T-helper 1 cell (primary cell): ENCODE results near the gene IL1RAPL1.

Experiments used
- DNase-seq, 5 donors: peaks; one replicate each; pipeline ENCODE4 v3.0.0-alpha.2; 2012 to 2020

The IL1RAPL1 gene

GRCh38 chrX:29665532-29665931 is 1078.3 kb downstream of the IL1RAPL1 start:
- DNase-seq = no peak

DNA sequence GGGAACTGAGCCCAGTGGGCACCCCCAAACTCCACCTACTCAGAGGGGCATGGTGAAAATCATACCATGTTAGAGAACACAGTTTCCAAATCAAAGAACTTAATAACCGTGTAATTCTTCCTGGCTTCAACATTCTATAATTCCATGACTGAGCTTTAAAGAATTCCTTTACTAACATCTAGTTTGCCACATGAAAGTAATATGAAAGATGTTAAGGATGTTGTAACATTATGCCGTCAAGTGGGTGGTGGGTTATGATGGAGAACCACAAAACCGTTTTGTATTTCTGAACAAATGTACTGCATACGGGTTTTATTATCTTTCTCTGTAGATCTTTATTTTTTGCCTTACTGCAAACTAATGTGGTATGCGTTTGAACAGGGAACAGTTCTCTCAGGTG is 1079.1 kb downstream of the IL1RAPL1 start:
- no peak for DNase-seq

DNA sequence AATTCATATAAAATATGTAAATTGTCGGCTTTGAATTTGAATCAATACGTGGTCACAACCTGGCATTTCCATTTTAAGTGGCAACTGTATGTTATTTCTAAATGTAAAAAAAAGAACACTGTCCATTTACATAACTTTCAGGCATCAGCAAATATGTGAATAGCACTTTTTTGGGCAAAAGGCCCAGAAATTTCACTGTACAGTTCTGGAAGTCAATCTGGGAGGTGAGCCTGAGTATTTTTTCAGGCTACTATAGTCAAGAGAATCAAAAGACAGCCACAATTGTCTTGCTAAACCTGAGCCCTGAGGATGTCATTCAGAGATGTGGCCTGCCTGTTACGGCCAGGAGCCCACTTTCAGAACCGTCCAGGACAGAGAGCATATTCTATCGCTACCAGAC is 1084.2 kb downstream of the IL1RAPL1 start:
- no peak for DNase-seq

DNA sequence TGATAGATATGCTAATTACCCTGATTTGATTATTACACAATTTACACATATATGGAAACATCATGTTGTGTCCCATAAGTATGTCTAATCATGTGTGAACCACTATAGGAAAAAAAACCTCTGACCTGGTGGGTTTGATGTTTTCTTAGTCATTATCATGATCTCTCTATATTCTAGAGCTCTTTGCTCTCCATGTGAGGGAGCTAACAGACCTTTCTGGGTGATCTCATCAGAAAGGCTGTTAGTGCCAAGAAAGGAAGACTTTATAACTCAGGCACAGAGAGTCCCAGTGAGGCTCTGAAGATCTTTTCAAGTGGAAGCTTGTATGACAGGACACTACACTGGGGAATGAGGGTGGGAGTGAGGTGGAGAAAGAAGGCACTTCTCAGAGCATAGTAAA is 1100.4 kb downstream of the IL1RAPL1 start:
- DNase-seq = no peak

DNA sequence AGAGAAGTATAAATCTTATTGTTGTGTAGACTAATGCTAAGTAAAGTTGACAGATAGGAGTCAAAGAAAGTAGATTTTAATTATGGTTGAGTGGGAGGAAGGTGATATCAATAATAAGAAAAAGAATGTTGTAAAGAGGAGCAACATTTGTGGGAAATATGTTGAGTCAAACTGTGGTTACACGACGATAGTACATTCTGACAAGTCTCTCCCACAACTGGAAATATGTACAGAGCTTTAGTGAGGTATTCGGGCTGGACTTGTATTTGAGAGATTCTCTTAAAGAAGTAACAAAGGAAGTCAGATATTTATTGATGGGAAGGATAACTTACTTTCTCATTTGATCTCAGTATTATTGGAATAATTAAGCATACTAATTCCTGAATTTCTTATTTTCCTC is 1102.8 kb downstream of the IL1RAPL1 start:
- no peak for DNase-seq

- DNase-seq = no peak
Observed at GRCh38 chrX:29691044-29691443, 1103.8 kb downstream of the IL1RAPL1 start.

DNA sequence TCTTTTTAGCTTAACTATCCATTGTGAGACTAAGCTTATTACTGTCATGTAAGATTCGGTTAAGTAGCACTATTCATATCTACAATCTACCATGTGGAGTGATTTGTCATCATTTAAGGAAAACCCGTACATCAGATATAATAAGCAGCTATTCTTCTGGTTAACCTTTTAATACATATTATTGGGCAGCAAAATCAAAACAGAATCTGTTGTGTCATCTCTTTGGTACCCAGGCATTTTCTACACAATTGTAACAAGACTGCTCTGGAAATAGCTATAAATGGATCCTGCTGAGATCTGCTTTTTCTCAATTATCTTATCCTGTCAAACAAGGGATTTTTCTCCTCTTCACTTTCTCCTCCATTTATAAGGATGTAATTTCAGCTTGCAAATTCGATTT is 1106.7 kb downstream of the IL1RAPL1 start:
- no peak for DNase-seq

GRCh38 chrX:29699239-29699638 is 1112.0 kb downstream of the IL1RAPL1 start:
- DNase-seq = no peak

DNA sequence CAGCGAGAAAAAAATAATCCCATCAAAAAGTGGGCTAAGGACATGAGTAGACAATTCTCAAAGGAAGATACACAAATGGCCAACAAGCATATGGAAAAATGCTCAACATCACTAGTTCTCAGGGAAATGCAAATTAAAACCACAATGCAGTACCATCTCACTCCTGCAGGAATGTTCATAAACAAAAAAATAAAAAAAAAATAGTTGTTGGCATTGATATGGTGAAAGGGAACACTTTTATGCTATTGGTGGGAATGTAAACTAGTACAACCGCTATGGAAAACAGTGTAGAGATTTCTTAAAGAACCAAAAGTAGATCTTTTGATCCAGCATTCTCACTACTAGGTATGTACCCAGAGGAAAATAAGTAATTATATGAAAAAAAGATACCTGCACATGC is 1119.8 kb downstream of the IL1RAPL1 start:
- DNase-seq = no peak

GRCh38 chrX:29721152-29721551 is 1133.9 kb downstream of the IL1RAPL1 start:
- no peak for DNase-seq

DNA sequence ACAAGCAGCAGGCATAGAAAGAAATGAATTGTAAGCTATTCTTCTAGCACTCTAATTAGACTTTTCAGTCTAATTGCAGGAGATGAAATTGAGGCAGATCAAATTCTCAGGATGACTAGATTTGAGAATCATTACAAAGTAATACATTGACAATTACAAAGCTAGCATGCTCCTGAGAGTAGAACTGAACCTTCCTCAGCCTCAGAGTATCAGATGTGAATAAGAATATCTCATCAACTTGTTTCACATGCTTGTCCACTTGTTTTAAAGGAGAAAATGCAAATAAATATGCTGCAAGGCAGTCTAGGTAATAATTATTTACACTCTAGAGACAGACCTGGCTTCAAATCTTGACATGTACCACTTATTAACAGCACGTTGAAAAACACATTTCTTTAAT is 1137.1 kb downstream of the IL1RAPL1 start:
- DNase-seq = no peak

DNA sequence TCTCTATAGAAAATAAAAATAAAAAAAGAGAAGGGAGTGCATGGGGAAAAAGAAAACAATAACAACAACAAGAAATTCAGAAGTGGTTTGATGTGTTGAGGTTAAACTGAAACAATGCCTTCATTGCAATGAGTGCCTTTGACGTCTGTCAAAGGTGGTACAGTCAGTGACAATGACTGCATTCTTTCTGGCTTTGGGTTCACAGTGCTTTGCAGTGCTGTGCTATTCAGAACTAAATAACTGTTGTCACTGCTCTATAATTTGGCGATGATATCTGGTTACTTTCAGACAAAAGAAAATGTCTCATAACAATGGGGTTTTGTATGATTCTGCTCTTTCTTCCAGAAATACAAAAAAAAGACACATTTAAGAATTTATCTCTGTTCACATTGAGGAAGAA is 1139.6 kb downstream of the IL1RAPL1 start:
- no peak for DNase-seq

- DNase-seq = no peak
Observed at GRCh38 chrX:29728639-29729038, 1141.4 kb downstream of the IL1RAPL1 start.

DNA sequence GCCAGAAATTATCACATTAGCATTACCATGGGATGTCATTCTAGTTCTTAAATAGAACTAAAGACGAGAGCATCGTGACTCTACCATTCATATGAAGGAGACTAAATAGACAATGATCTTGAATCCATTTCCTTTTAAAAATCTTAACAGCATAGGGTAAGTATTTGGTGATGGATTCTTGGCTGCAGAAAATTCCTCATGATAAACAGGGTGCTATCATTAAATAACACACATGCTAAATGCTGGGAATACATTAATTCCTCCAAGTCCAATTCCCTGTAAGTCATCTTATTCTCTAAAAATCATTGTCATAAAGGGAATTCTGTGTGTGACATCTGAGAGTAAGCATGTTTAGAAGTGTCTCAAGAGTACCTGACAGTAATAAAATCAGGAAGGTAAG is 1157.7 kb downstream of the IL1RAPL1 start:
- DNase-seq = no peak

DNA sequence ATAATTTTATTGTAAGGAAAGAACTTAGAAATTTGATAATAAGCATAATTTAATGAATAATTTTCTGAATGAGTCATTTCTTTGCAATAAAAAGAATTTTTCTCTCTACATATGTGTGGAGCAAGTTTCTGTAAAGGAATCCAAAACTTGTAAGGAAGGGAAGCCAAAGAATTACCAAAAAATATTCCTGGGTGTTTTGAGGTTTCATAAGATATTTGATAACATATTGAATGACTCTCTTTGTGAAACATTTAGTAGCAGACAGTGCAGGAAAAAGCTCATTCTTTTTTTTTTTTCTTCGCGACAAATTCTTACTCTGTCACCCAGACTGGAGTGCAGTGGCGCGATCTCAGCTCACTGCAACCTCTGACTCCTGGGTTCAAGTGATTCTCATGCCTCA is 1159.1 kb downstream of the IL1RAPL1 start:
- no peak for DNase-seq

DNA sequence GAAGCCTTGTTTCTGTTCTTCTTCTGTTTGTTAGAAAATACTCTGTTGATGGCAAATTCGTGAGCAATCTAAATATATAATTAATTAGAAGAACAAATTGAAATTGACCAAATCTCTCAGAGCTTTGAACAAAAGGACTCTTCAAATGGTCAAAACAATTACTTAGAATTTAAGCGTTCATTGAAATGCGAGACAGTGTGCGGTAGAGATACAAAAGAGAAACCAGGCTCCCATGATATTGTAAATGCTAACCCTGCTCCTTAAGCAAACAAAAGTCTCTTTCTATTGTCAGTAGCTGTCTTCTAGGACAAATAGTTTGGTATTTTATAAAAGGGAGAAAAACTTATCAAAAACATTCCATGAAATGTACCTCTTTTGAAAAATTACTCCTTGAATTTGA is 1174.8 kb downstream of the IL1RAPL1 start:
- DNase-seq = no peak

DNA sequence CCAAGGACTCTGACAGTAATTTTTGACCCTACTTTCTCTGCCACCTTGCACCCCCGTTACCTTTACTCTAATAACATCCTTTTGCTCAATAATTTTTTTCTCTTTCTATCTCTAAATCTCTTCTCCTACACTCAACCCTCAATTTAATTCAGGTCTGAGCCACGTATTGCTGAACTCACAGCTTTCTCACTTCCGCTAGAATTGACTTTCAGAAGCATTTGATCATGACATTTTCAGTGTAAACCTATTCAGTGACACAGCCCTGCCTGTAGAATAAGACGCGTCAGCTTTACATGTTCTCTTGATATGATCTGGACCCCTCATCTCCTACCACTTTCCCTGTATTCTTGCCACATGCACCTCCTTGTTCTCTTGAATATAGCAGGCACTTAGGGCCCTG is 1188.6 kb downstream of the IL1RAPL1 start:
- DNase-seq = no peak

DNA sequence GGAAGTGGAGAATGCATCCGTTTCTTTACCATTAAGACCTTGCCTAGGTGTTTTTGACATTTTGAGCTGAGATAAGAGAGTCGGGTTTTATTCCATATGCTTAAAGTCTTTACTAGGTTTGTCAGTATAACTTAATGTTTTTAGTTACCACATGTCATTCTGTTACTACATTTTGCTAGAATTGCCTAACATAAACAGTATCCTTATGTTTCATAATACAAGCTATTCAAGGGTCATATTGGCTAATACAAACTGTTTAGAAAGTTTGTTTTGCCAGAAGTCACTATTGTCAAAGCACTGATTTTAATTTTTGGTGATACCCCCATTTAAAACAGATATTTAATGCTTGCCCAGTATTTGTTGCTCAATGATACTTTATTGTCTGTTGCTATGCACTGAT is 1200.4 kb downstream of the IL1RAPL1 start:
- no peak for DNase-seq

GRCh38 chrX:29788991-29789699 is 1201.9 kb downstream of the IL1RAPL1 start:
- DNase-seq = no peak

- no peak for DNase-seq
Observed at GRCh38 chrX:29792335-29792734, 1205.1 kb downstream of the IL1RAPL1 start.

- no peak for DNase-seq
Observed at GRCh38 chrX:29797156-29797555, 1209.9 kb downstream of the IL1RAPL1 start.

- no peak for DNase-seq
Observed at GRCh38 chrX:29798469-29798868, 1211.2 kb downstream of the IL1RAPL1 start.

- no peak for DNase-seq
Observed at GRCh38 chrX:29813174-29813573, 1225.9 kb downstream of the IL1RAPL1 start.

DNA sequence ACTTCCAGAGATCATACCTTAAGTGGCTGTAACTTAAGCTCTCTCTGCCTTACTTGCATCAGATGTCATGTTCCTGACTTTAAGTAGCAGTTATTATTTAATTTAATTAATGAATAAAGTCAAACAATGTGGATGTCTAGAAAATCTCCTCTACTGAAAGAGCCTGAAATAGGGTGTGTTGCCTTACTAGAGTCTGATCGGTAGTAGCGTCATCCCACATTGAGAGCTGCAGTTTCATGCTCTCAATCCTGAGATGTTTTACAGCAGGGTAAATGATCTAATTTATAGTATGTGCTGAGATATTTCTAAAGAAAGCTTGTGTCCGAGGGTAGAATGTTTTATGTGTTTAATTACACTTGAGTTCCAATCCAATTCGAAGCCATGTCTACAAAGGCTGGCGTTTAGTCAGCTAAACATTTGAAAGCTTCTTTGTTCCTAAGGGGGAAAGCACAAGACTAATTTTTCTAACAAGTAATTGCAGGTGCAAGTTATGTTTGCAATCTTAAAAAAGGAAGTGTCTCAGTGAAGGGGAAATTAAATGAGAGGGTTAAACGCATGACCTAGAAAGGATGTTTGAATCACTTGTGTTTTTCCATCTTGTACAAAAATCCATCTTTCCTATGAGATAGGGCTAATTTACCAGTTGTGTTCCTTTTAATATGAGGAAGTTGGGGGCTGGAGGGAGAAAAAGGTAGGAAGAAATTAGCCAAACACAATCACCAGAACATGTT is 1237.1 kb downstream of the IL1RAPL1 start:
- DNase-seq = no peak

DNA sequence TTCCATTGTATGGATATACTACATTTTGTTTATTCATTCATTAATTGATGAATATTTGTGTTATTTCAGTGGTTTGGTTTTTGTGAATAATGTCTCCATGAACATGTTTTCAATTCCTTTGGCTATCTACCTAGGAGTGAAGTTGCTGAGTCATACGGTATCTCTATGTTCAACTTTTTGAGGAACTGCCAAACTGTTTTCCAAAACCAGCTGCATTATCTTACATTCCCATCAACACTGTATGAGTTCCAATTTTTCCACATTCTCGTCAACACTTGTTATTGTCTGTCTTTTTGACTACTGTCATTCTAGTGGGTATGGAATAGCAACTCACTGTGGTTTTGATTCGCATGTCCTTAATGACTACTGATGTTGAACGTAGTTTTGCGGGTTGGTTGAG is 1239.5 kb downstream of the IL1RAPL1 start:
- DNase-seq = no peak
